Neural cell (in vitro differentiated cells): ENCODE measurements around the gene EDA.

Experiments
- CTCF ChIP-seq: fragments of 450-650 bp; IDR thresholded peaks from 2 replicates; pipeline ENCODE4 v1.5.1; 2014; ENCODE audit warnings: antibody characterized with exemption, mild to moderate bottlenecking, moderate library complexity; ENCODE audit not compliant: poor library complexity, severe bottlenecking
- EP300 ChIP-seq: fragments of 450-650 bp; conservative IDR thresholded peaks from 2 replicates; pipeline ENCODE4 v1.6.1; 2014; ENCODE audit warnings: antibody characterized with exemption, mild to moderate bottlenecking, moderate library complexity; ENCODE audit not compliant: poor library complexity, severe bottlenecking
- REST ChIP-seq: IDR thresholded peaks from 2 replicates; pipeline ENCODE4 v1.6.1; 2012; ENCODE audit warnings: borderline replicate concordance

GRCh38 chrX:69568828-69569227 lies 47.1 kb upstream of the EDA start:
- TF ChIP-seq CTCF (no peak), REST (no peak), EP300 (no peak)
